Superior temporal gyrus (tissue), 1 donor: ENCODE results near the gene CHAC1.
"Not testable (repeated sequence)": the region's sequence is repeated elsewhere in the genome, so short reads cannot be mapped to it uniquely, and the experiment has no call there.

ENCODE experiments used
- DNase-seq: peaks from one replicate; pipeline ENCODE4 v3.0.0-alpha.2; 2016; ENCODE audit errors: extremely low spot score

The CHAC1 gene

GRCh38 chr15:40957041-40957555 lies 3.8 kb downstream of the CHAC1 start:
- DNase-seq: no peak

- no peak for DNase-seq
Observed at GRCh38 chr15:40957581-40958051, 4.3 kb downstream of the CHAC1 start.

GRCh38 chr15:40958146-40958545 lies 4.9 kb downstream of the CHAC1 start:
- DNase-seq: no peak

- DNase-seq: no peak
Observed at GRCh38 chr15:40958723-40959122, 5.5 kb downstream of the CHAC1 start.

- DNase-seq: no peak
Observed at GRCh38 chr15:40959331-40960141, 6.3 kb downstream of the CHAC1 start.

GRCh38 chr15:40960151-40960885 lies 7.0 kb downstream of the CHAC1 start:
- DNase-seq: no peak

- no peak for DNase-seq
Observed at GRCh38 chr15:40960925-40961324, 7.7 kb downstream of the CHAC1 start.

- DNase-seq: not testable (repeated sequence)
Observed at GRCh38 chr15:40961740-40962139, 8.5 kb downstream of the CHAC1 start.

- not testable (repeated sequence) for DNase-seq
Observed at GRCh38 chr15:40962317-40962716, 9.0 kb downstream of the CHAC1 start.

- no peak for DNase-seq
Observed at GRCh38 chr15:40963201-40963600, 9.9 kb downstream of the CHAC1 start.

- DNase-seq: no peak
Observed at GRCh38 chr15:40964006-40964405, 10.7 kb downstream of the CHAC1 start.

- DNase-seq: no peak
Observed at GRCh38 chr15:40964634-40965033, 11.4 kb downstream of the CHAC1 start.

GRCh38 chr15:40968290-40969085 lies 15.2 kb downstream of the CHAC1 start:
- DNase-seq: no peak

- DNase-seq: no peak
Observed at GRCh38 chr15:40969363-40969762, 16.1 kb downstream of the CHAC1 start.

GRCh38 chr15:40974879-40975278 lies 21.6 kb downstream of the CHAC1 start:
- no peak for DNase-seq

GRCh38 chr15:40976819-40977218 lies 23.5 kb downstream of the CHAC1 start:
- peak; percentile 31 for DNase-seq

GRCh38 chr15:40978141-40978540 lies 24.9 kb downstream of the CHAC1 start:
- DNase-seq: no peak

- DNase-seq: no peak
Observed at GRCh38 chr15:40978562-40978961, 25.3 kb downstream of the CHAC1 start.

GRCh38 chr15:40981186-40981585 lies 27.9 kb downstream of the CHAC1 start:
- DNase-seq: no peak

GRCh38 chr15:40982855-40983254 lies 29.6 kb downstream of the CHAC1 start:
- no peak for DNase-seq

- DNase-seq: no peak
Observed at GRCh38 chr15:40984406-40984805, 31.1 kb downstream of the CHAC1 start.

- DNase-seq: no peak
Observed at GRCh38 chr15:40984964-40985363, 31.7 kb downstream of the CHAC1 start.
